ENCODE data around the gene IDUA.

IDUA gene

GRCh38 chr4:1015179-1015578 lies 28.3 kb downstream of the IDUA start:
- DNase-seq (ENCODE audit: low read depth in 2 of 2), result no peak

- DNase-seq (ENCODE audit: low read depth in 2 of 2), result no peak
Observed at GRCh38 chr4:1015746-1016145, 28.9 kb downstream of the IDUA start.

GRCh38 chr4:1017211-1017610 lies 30.4 kb downstream of the IDUA start:
- no peak for DNase-seq (ENCODE audit: low read depth in 2 of 2)

GRCh38 chr4:1017706-1018105 lies 30.9 kb downstream of the IDUA start:
- DNase-seq (ENCODE audit: low read depth in 2 of 2), result no peak

GRCh38 chr4:1018147-1019020 lies 31.5 kb downstream of the IDUA start:
- no peak for DNase-seq (ENCODE audit: low read depth in 2 of 2)

- no peak for DNase-seq (ENCODE audit: low read depth in 2 of 2)
Observed at GRCh38 chr4:1019320-1019719, 32.5 kb downstream of the IDUA start.

GRCh38 chr4:1019729-1020470 lies 33.1 kb downstream of the IDUA start:
- DNase-seq (ENCODE audit: low read depth in 2 of 2), result no peak

GRCh38 chr4:1021386-1022050 lies 34.7 kb downstream of the IDUA start:
- no peak for DNase-seq (ENCODE audit: low read depth in 2 of 2)

GRCh38 chr4:1022051-1022738 lies 35.4 kb downstream of the IDUA start:
- DNase-seq (ENCODE audit: low read depth in 2 of 2), result no peak

GRCh38 chr4:1022739-1023066 lies 35.9 kb downstream of the IDUA start:
- DNase-seq (ENCODE audit: low read depth in 2 of 2), result no peak

- DNase-seq (ENCODE audit: low read depth in 2 of 2), result no peak
Observed at GRCh38 chr4:1023075-1023640, 36.3 kb downstream of the IDUA start.

GRCh38 chr4:1023895-1024740 lies 37.3 kb downstream of the IDUA start:
- DNase-seq (ENCODE audit: low read depth in 2 of 2), result no peak

- DNase-seq (ENCODE audit: low read depth in 2 of 2), result no peak
Observed at GRCh38 chr4:1024882-1025545, 38.2 kb downstream of the IDUA start.

GRCh38 chr4:1026115-1026514 lies 39.3 kb downstream of the IDUA start:
- no peak for DNase-seq (ENCODE audit: low read depth in 2 of 2)

GRCh38 chr4:1027219-1027914 lies 40.5 kb downstream of the IDUA start:
- no peak for DNase-seq (ENCODE audit: low read depth in 2 of 2)

- no peak for DNase-seq (ENCODE audit: low read depth in 2 of 2)
Observed at GRCh38 chr4:1027915-1028238, 41.0 kb downstream of the IDUA start.

GRCh38 chr4:1028574-1029220 lies 41.9 kb downstream of the IDUA start:
- no peak for DNase-seq (ENCODE audit: low read depth in 2 of 2)

- no peak for DNase-seq (ENCODE audit: low read depth in 2 of 2)
Observed at GRCh38 chr4:1029529-1029928, 42.7 kb downstream of the IDUA start.

- no peak for DNase-seq (ENCODE audit: low read depth in 2 of 2)
Observed at GRCh38 chr4:1030031-1030430, 43.2 kb downstream of the IDUA start.

Measured in fibroblast of skin of left biceps (primary cell).